Erythroblast (primary cell): ENCODE results near the gene KIF19.

Experiments used
- DNase-seq, 2 experiments: peaks; one replicate each; lab custom pipeline; 2025; lab: John Stamatoyannopoulos, UW
- GATA1 ChIP-seq: IDR thresholded peaks from 2 replicates; pipeline ENCODE4 v1.6.1; 2011; ENCODE audit warnings: low read depth, mild to moderate bottlenecking, control low read depth, low read length, moderate library complexity
- POLR2A ChIP-seq: IDR thresholded peaks from 2 replicates; pipeline ENCODE4 v1.6.1; 2011; ENCODE audit warnings: mild to moderate bottlenecking, low read length

The KIF19 gene

GRCh38 chr17:74292495-74292894 is 33.5 kb upstream of the KIF19 start:
- TF ChIP-seq GATA1 = no peak
- TF ChIP-seq POLR2A = no peak

GRCh38 chr17:74295625-74296547 is 30.1 kb upstream of the KIF19 start:
- no peak for TF ChIP-seq GATA1
- TF ChIP-seq POLR2A = peak; percentile 46
- peak; percentile 91 to 93 for DNase-seq

More at GRCh38 chr17:74292495-74292894, 33.5 kb upstream of the KIF19 start:
- DNase-seq = no peak

GRCh38 chr17:74296548-74296936 is 29.5 kb upstream of the KIF19 start:
- DNase-seq = peak; percentile 97 to 99
- TF ChIP-seq POLR2A (no peak), GATA1 (peak; percentile 69)

GRCh38 chr17:74297941-74298340 is 28.1 kb upstream of the KIF19 start:
- TF ChIP-seq POLR2A = no peak
- no peak for TF ChIP-seq GATA1
- no peak for DNase-seq

- DNase-seq = no peak
- TF ChIP-seq POLR2A (no peak), GATA1 (no peak)
Measured at GRCh38 chr17:74298778-74299177, 27.2 kb upstream of the KIF19 start.

- TF ChIP-seq POLR2A (no peak), GATA1 (no peak)
- no peak for DNase-seq
Measured at GRCh38 chr17:74299226-74300009, 26.6 kb upstream of the KIF19 start.

- no peak for TF ChIP-seq POLR2A
- TF ChIP-seq GATA1 = no peak
Measured at GRCh38 chr17:74303305-74303704, 22.7 kb upstream of the KIF19 start.

GRCh38 chr17:74304184-74304583 is 21.8 kb upstream of the KIF19 start:
- TF ChIP-seq GATA1 (no peak), POLR2A (no peak)
- DNase-seq = no peak

More at GRCh38 chr17:74303305-74303704, 22.7 kb upstream of the KIF19 start:
- no peak for DNase-seq

- DNase-seq = peak in 1 of 2 experiments; percentile 7
- TF ChIP-seq POLR2A (no peak), GATA1 (no peak)
Measured at GRCh38 chr17:74305865-74306654, 20.0 kb upstream of the KIF19 start.

- DNase-seq = peak; percentile 19 to 24
- TF ChIP-seq POLR2A (no peak), GATA1 (no peak)
Measured at GRCh38 chr17:74307984-74308773, 17.8 kb upstream of the KIF19 start.

- TF ChIP-seq POLR2A (no peak), GATA1 (no peak)
- no peak for DNase-seq
Measured at GRCh38 chr17:74309902-74310301, 16.1 kb upstream of the KIF19 start.

- TF ChIP-seq POLR2A (no peak), GATA1 (no peak)
- no peak for DNase-seq
Measured at GRCh38 chr17:74314877-74315276, 11.1 kb upstream of the KIF19 start.
